GM19239 (cell line): ENCODE data around the gene SEC31A.

Experiments
- DNase-seq: peaks from one replicate; pipeline ENCODE4 v3.0.0; 2011; ENCODE audit warnings: low spot score; ENCODE audit not compliant: insufficient read length
- FAIRE-seq: peaks from 2 replicates; lab custom pipeline; 2011; peaks lifted over from hg19 to GRCh38; lab: Jason Lieb, UNC

SEC31A gene

GRCh38 chr4:82774711-82775171 is 116.2 kb downstream of the SEC31A start:
- FAIRE-seq (no peak), DNase-seq (no peak)

- DNase-seq (no peak), FAIRE-seq (no peak)
These were observed 117.9 kb downstream of the SEC31A start for GRCh38 chr4:82773057-82773456.

GRCh38 chr4:82770607-82771006 is 120.3 kb downstream of the SEC31A start:
- no peak for FAIRE-seq
- DNase-seq = no peak
